Measurements from ENCODE around the gene ZNF536. TPM values are rescaled to one million over a fixed set of nuclear protein-coding genes. Genes with fewer than 3 reads are reported as not detected.

Gene ZNF536
- total RNA-seq, 6 donors from 2014 or later = 0.34 to 0.78 (median 0.71) TPM; not detected in 2

DNA sequence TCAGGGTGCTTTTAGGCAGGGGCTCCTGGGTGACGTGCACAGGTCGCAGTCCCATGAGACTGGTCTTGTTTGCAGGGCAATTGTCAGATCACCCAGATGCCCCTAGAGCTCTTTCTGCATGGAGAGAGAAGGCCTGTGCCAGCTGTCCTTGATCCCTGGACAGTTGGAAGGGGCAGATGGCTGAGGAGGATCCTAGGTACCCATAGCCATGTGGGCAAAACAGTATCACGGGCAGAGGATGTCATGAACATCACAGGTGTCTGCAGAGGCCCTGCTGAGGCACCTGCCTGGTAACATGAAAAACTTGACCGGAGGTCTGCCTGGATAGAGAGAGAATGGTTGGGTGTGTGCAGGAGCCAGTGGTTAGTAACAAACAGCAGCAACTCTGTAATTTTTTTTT is 99.3 kb downstream of the ZNF536 start:
- DNase-seq = no peak

DNA sequence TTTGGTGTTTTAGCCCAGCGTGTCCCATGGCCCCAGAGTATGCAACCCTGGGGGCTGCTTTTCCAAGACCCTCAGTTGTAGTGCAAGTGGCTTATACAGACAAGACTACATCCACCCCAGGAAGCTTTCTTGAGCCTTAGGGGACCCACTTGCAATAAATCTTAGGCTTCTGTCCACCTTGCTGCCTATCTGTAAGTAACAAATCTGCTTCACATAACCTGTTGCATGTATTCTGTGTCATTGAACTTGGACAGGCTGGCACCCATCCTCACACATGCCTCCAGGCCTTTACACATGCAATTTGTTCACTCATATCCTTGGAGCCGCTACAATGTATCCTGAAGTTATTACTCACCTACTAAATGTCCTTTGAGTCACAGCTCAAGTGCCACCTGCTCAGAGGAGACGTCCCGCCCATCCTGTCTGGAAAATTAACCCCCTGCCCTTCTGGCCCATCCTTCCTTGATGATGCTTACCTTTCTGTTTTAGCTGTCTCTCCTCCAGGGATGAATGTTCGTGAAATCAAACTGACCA is 101.2 kb downstream of the ZNF536 start:
- DNase-seq = no peak
- 75 to 84% methylated on average over 5 of the region's 5 CpGs for WGBS, 2 donors
- no peaks in the 10 kb centered on the region for H3K4me1 ChIP-seq
- no peak for TF ChIP-seq POLR2AphosphoS5 (IDR thresholded peaks at IDR 0.05)
- TF ChIP-seq EP300 (IDR thresholded peaks at IDR 0.05) = no peak
- no peak for TF ChIP-seq POLR2A (IDR thresholded peaks at IDR 0.05)
- TF ChIP-seq, protein P1, sequence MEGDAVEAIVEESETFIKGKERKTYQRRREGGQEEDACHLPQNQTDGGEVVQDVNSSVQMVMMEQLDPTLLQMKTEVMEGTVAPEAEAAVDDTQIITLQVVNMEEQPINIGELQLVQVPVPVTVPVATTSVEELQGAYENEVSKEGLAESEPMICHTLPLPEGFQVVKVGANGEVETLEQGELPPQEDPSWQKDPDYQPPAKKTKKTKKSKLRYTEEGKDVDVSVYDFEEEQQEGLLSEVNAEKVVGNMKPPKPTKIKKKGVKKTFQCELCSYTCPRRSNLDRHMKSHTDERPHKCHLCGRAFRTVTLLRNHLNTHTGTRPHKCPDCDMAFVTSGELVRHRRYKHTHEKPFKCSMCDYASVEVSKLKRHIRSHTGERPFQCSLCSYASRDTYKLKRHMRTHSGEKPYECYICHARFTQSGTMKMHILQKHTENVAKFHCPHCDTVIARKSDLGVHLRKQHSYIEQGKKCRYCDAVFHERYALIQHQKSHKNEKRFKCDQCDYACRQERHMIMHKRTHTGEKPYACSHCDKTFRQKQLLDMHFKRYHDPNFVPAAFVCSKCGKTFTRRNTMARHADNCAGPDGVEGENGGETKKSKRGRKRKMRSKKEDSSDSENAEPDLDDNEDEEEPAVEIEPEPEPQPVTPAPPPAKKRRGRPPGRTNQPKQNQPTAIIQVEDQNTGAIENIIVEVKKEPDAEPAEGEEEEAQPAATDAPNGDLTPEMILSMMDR (IDR thresholded peaks at IDR 0.05) = no peak
- ATAC-seq (ENCODE audit: low FRiP score in 2 of 2) = no peak
- peaks cover 0 to 7% (median 0%) of the 10 kb centered on the region in 4 donors for H3K9me3 ChIP-seq
- H3K4me3 ChIP-seq = no peak overlapping the region
- no peak overlapping the region for H3K27ac ChIP-seq
- no peaks in the 10 kb centered on the region for H3K36me3 ChIP-seq
- H3K27me3 ChIP-seq = no peaks in the 10 kb centered on the region

More for the DNA sequence above, 99.3 kb downstream of the ZNF536 start:
- Histone ChIP-seq H3K4me1 (no peaks in the 10 kb centered on the region), H3K9me3 (peaks cover 0 to 7% (median 0%) of the 10 kb centered on the region in 4 donors), H3K4me3 (no peak overlapping the region), H3K27me3 (no peaks in the 10 kb centered on the region), H3K36me3 (no peaks in the 10 kb centered on the region), H3K27ac (no peak overlapping the region)
- no peak for ATAC-seq (ENCODE audit: low FRiP score in 2 of 2)
- 84 to 86% methylated on average over 4 of the region's 4 CpGs for WGBS, 2 donors
- TF ChIP-seq, protein P1 (IDR thresholded peaks at IDR 0.05) = no peak
- no peak for TF ChIP-seq POLR2AphosphoS5 (IDR thresholded peaks at IDR 0.05)
- TF ChIP-seq POLR2A (IDR thresholded peaks at IDR 0.05) = no peak
- TF ChIP-seq EP300 (IDR thresholded peaks at IDR 0.05) = no peak

DNA sequence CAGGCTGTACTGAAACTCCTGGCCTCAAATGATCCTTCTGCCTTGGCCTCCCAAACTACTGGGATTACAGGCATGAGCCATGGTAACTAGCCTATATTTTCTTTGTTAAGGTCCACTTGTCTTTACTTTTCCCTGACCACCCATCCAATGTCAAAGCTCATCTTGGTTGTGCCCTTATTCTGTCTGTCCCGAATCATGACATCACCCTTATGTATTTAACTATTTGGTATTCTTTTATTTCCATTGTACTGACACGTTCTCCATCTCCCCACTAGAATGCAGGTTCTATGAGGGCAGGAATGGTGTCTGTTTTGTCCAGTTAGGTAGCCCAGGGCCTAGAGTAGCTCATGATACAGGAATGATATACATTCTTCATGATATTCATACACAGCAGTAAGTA is 104.8 kb downstream of the ZNF536 start:
- no peaks in the 10 kb centered on the region for H3K27me3 ChIP-seq
- no peak overlapping the region for H3K27ac ChIP-seq
- TF ChIP-seq EP300 (IDR thresholded peaks at IDR 0.05) (no peak), POLR2A (IDR thresholded peaks at IDR 0.05) (no peak), POLR2AphosphoS5 (IDR thresholded peaks at IDR 0.05) (no peak)
- TF ChIP-seq, protein P1 (IDR thresholded peaks at IDR 0.05) = no peak
- ATAC-seq (ENCODE audit: low FRiP score in 2 of 2) (no peak), DNase-seq (no peak)
- peaks cover 0 to 7% (median 0%) of the 10 kb centered on the region in 4 donors for H3K9me3 ChIP-seq
- H3K4me3 ChIP-seq = no peak overlapping the region
- H3K4me1 ChIP-seq = no peaks in the 10 kb centered on the region
- WGBS, 2 donors = 81 to 88% methylated on average over 2 of the region's 2 CpGs
- no peaks in the 10 kb centered on the region for H3K36me3 ChIP-seq

DNA sequence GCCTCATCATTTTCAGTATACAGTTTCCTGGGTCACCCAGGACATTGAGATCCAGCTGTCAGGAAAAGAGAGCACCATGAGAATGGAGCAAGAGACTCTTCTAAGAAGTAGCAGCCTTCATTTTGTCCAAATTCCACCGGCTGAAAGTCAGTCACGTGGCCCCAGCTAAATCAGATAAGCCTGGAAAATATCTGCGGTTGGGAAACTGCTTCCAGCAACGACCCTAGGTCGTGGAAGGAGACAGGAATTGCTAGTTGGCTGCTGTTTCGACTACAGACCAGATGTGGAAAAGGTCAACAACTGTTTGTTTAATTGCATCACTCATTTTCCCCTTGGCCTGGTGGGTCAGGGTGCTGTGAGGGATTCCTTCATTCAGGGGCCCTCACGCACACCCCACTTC is 107.0 kb downstream of the ZNF536 start:
- no peak overlapping the region for H3K4me3 ChIP-seq
- no peak for TF ChIP-seq EP300 (IDR thresholded peaks at IDR 0.05)
- TF ChIP-seq, protein P1 (IDR thresholded peaks at IDR 0.05) = no peak
- TF ChIP-seq POLR2AphosphoS5 (IDR thresholded peaks at IDR 0.05) = peak in 1 of 2 donors; percentile 41
- H3K27me3 ChIP-seq = no peaks in the 10 kb centered on the region
- no peaks in the 10 kb centered on the region for H3K36me3 ChIP-seq
- 36 to 42% methylated on average over 6 to 7 of the region's 7 CpGs for WGBS, 2 donors
- no peaks in the 10 kb centered on the region for H3K9me3 ChIP-seq
- DNase-seq (no peak), ATAC-seq (ENCODE audit: low FRiP score in 2 of 2) (no peak)
- no peaks in the 10 kb centered on the region for H3K4me1 ChIP-seq
- no peak overlapping the region for H3K27ac ChIP-seq

DNA sequence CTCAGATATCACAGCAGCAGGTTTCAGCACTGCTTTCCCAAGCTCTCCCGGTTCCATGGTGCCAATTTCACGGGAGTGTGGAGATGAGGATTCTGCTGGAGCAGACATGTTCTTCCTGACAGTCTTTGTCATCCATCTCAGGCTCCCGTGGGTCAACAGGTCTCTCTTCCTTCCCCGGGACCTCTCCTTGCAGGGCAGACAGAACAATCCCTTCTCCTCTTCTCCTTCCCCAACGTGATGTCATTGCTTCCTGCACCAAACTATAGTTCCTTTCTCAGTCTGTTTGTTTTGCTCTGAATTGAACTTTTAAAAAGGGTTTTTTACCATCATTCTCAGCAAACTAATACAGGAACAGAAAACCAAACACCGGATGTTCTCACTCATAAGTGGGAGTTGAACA is 107.9 kb downstream of the ZNF536 start:
- Histone ChIP-seq H3K4me3 (no peak overlapping the region), H3K4me1 (no peaks in the 10 kb centered on the region), H3K36me3 (no peaks in the 10 kb centered on the region), H3K9me3 (no peaks in the 10 kb centered on the region), H3K27me3 (no peaks in the 10 kb centered on the region), H3K27ac (no peak overlapping the region)
- TF ChIP-seq POLR2A (IDR thresholded peaks at IDR 0.05) = no peak
- no peak for TF ChIP-seq EP300 (IDR thresholded peaks at IDR 0.05)
- TF ChIP-seq, protein P1 (IDR thresholded peaks at IDR 0.05) = no peak
- no peak for TF ChIP-seq POLR2AphosphoS5 (IDR thresholded peaks at IDR 0.05)
- WGBS, 2 donors = 27 to 30% methylated on average over 6 of the region's 6 CpGs
- ATAC-seq (ENCODE audit: low FRiP score in 2 of 2) = no peak
- DNase-seq = no peak
